Mesenteric fat pad (tissue), 1 donor: ENCODE results near the gene PIK3CB. TPM values are rescaled to one million over a fixed set of nuclear protein-coding genes. Genes with fewer than 3 reads are reported as not detected.
"Not testable (repeated sequence)": the region's sequence is repeated elsewhere in the genome, so short reads cannot be mapped to it uniquely, and the experiment has no call there.

Source experiments
- DNase-seq: peaks from one replicate; pipeline ENCODE4 v3.0.0-alpha.2; 2020; ENCODE audit warnings: low spot score
- total RNA-seq: library from RNA; stranded (reverse); fragmentation: NEBNext Ultra II Directional; extraction: Animal tissue kit (Norgen Biotek cat#: 25700); gene quantifications from one replicate; pipeline ENCODE4 v1.2.1, GENCODE V29; 2021
- donor health status: DM: yes; HTN: yes; CAD: no.

The PIK3CB gene
- total RNA-seq, 1 donor from 2014 or later = 31.2 TPM

- no peak for DNase-seq
These were observed 210.2 kb downstream of the PIK3CB start for GRCh38 chr3:138624518-138624917.

DNA sequence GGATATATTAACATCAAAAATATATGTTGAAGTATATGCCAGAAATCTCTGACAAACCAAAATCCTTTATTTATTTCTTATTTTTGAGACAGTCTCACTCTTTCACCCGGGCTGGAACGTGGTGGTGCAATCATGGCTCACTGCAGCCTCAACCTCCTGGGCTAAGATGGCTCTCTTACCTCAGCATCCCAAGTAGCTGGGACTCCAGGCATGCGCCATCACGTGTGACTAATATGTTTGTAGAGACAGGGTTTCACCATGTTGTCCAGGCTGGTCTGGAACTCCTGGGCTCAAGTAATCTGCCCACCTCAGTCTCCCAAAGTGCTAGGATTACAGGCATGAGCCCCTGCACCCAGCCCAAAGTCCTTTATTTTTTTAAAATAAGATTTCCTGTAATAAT lies 214.3 kb downstream of the PIK3CB start:
- no peak for DNase-seq

GRCh38 chr3:138615462-138615861 lies 219.3 kb downstream of the PIK3CB start:
- DNase-seq = no peak

GRCh38 chr3:138609898-138610266 lies 224.8 kb downstream of the PIK3CB start:
- DNase-seq = no peak

DNA sequence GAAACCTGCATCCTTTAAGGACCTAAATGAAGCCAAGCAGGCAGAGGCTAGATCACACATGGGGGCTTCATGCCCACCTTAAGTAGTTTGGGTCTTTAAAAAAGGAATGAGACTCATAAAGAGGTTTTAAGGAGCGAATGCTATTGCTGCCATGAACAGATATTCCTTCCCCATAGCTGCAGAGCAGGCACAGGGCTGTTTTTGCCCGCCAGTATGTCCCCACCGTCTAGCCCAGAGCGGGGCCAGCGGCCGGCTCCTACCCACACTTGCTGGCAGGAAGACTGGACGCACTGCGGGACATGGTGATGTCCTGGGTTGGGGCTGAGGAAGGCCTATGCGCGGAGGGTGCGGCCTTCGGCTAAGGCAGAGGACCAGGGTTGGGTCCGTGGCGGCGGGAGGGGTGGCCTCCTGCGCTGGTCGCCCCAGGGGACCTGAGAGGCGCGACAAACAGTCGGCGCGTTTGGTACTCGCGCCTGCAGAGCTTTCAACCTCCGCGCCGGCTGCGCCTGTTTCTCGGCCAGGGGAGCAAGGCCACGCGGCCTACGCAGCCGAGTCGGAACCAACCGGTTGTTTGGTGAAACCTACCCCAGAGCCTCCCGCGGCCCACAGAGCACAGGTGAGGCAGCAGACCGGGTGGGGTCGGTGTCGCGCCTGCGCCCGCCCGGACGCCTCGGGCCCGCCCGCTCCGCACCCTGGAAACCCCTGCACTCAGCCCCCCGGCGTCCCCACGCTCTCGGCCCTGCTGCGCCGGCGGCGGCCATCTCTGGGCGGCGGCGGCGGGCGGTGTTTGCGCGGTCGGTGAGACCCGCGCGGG lies 226.2 kb downstream of the PIK3CB start, which contains the start of gene FAIM:
FAIM (plus strand) TSS at position 450 of the 814 bp plus-strand sequence. CDS start 10,956 bp downstream, outside the sequence.
- peak; percentile 91 for DNase-seq

GRCh38 chr3:138604106-138604595 lies 230.6 kb downstream of the PIK3CB start:
- not testable (repeated sequence) for DNase-seq

Other genes with a start within 250 kb of the PIK3CB start
- gene CEP70, start 240.7 kb downstream of the PIK3CB start, total RNA-seq = 14.2 TPM
- 20.7 TPM for gene FAIM, start 226.2 kb downstream of the PIK3CB start, total RNA-seq
- not detected for gene FOXL2, start 112.2 kb upstream of the PIK3CB start, total RNA-seq
- not detected for gene FOXL2NB, start 112.3 kb upstream of the PIK3CB start, total RNA-seq
- not detected for gene PRR23A, start 171.3 kb upstream of the PIK3CB start, total RNA-seq
- not detected for gene PRR23B, start 186.0 kb upstream of the PIK3CB start, total RNA-seq
- gene PRR23C, start 210.0 kb upstream of the PIK3CB start, total RNA-seq = not detected